OCI-LY1 (cell line): Measurements from ENCODE around the gene ARHGAP10.

Experiments
- H2AFZ ChIP-seq: fragments of 200-600 bp; sonication (generic), shearing (Covaris generic); 2 replicates; pipeline ENCODE4 v1.6.0; 2014; ENCODE audit warnings: antibody characterized with exemption, mild to moderate bottlenecking, low read length
- H3F3A ChIP-seq: fragments of 200-600 bp; sonication (generic), shearing (Covaris generic); 2 replicates; pipeline ENCODE4 v1.6.0; 2014; ENCODE audit warnings: mild to moderate bottlenecking, antibody characterized with exemption, low read length, moderate library complexity; ENCODE audit not compliant: insufficient read depth
- H3K27ac ChIP-seq: fragments of 200-600 bp; sonication (generic); 2 replicates; pipeline ENCODE4 v1.5.1; 2014; ENCODE audit warnings: low read length, mixed run types, mild to moderate bottlenecking, low read depth; ENCODE audit not compliant: poor library complexity, severe bottlenecking
- H3K27me3 ChIP-seq: fragments of 200-600 bp; sonication (generic); 2 replicates; pipeline ENCODE4 v1.6.0; 2014; ENCODE audit warnings: antibody characterized with exemption, mild to moderate bottlenecking, low read length, moderate library complexity; ENCODE audit not compliant: insufficient read depth
- H3K36me3 ChIP-seq: fragments of 200-600 bp; sonication (generic); 2 replicates; pipeline ENCODE4 v1.6.1; 2014; ENCODE audit warnings: mild to moderate bottlenecking, antibody characterized with exemption, low read length, moderate library complexity, mixed read lengths; ENCODE audit not compliant: insufficient read depth
- H3K4me1 ChIP-seq: fragments of 200-600 bp; sonication (generic); 2 replicates; pipeline ENCODE4 v1.5.1; 2014; ENCODE audit warnings: mild to moderate bottlenecking, low read length, moderate library complexity; ENCODE audit not compliant: insufficient read depth, severe bottlenecking
- H3K4me2 ChIP-seq: fragments of 200-600 bp; sonication (generic), shearing (Covaris generic); 2 replicates; pipeline ENCODE4 v1.6.1; 2014; ENCODE audit warnings: low read length
- H3K4me3 ChIP-seq: fragments of 200-600 bp; sonication (generic); 2 replicates; pipeline ENCODE4 v1.5.1; 2014; ENCODE audit warnings: low read length, low read depth, mild to moderate bottlenecking, mixed read lengths; ENCODE audit not compliant: poor library complexity, severe bottlenecking
- H3K79me2 ChIP-seq: fragments of 200-600 bp; shearing (Covaris generic); 2 replicates; pipeline ENCODE4 v1.6.1; 2016; ENCODE audit warnings: mixed run types, low read length, mixed read lengths; ENCODE audit not compliant: insufficient read depth
- H3K9ac ChIP-seq: fragments of 200-600 bp; sonication (generic), shearing (Covaris generic); 2 replicates; pipeline ENCODE4 v1.6.1; 2014; ENCODE audit warnings: mild to moderate bottlenecking, low read length, mixed read lengths
- H3K9me2 ChIP-seq: fragments of 200-600 bp; sonication (generic), shearing (Covaris generic); 2 replicates; pipeline ENCODE4 v1.6.1; 2014; ENCODE audit warnings: low read depth, mild to moderate bottlenecking, low read length, mixed read lengths
- H3K9me3 ChIP-seq: fragments of 200-600 bp; shearing (Covaris generic); 2 replicates; pipeline ENCODE4 v1.6.1; 2014; ENCODE audit warnings: low read length, mixed read lengths
- H4K20me1 ChIP-seq: fragments of 200-600 bp; sonication (generic), shearing (Covaris generic); 2 replicates; pipeline ENCODE4 v1.6.0; 2016; ENCODE audit warnings: mild to moderate bottlenecking, low read length; ENCODE audit not compliant: insufficient read depth
- EZH2 ChIP-seq: fragments of 200-600 bp; sonication (generic), shearing (Covaris generic); IDR thresholded peaks from 2 replicates; pipeline ENCODE4 v1.8.0; 2017; ENCODE audit warnings: borderline replicate concordance, mixed run types, mild to moderate bottlenecking, antibody characterized with exemption, low read length, moderate library complexity, mixed read lengths
- TF ChIP-seq, protein P1 (sequence below): fragments of 200-600 bp; sonication (generic), shearing (Covaris generic); IDR thresholded peaks from 2 replicates; pipeline ENCODE4 v1.5.1; 2017; ENCODE audit warnings: mild to moderate bottlenecking, antibody characterized with exemption, low read length, moderate library complexity, mixed read lengths

The ARHGAP10 gene

DNA sequence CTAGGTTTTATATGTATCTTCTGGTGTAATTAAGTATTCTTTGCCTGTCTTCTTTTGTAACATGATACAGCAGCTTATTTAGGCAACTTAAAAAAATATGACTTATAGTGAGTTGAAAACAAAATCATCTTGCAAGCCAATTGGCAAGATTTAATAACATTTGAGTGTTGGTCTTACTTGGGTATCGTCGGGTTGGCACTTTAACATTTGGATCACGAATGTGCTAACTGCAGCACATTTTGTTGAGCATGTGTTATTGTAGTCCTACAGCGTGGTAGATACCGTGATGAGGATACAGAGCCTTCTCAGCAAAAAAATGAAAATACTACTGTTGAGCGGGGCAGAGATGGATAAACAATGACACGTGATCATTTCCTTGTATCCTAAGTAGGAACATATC lies 295.3 kb downstream of the ARHGAP10 start:
- H3K27ac ChIP-seq, result no peak overlapping the region
- no peaks in the 10 kb centered on the region for H3K27me3 ChIP-seq
- H2AFZ ChIP-seq, result no peak overlapping the region
- no peaks in the 10 kb centered on the region for H3K9me3 ChIP-seq
- no peak overlapping the region for H3K4me2 ChIP-seq
- no peaks in the 10 kb centered on the region for H3F3A ChIP-seq
- TF ChIP-seq EZH2, result no peak
- TF ChIP-seq, protein P1, sequence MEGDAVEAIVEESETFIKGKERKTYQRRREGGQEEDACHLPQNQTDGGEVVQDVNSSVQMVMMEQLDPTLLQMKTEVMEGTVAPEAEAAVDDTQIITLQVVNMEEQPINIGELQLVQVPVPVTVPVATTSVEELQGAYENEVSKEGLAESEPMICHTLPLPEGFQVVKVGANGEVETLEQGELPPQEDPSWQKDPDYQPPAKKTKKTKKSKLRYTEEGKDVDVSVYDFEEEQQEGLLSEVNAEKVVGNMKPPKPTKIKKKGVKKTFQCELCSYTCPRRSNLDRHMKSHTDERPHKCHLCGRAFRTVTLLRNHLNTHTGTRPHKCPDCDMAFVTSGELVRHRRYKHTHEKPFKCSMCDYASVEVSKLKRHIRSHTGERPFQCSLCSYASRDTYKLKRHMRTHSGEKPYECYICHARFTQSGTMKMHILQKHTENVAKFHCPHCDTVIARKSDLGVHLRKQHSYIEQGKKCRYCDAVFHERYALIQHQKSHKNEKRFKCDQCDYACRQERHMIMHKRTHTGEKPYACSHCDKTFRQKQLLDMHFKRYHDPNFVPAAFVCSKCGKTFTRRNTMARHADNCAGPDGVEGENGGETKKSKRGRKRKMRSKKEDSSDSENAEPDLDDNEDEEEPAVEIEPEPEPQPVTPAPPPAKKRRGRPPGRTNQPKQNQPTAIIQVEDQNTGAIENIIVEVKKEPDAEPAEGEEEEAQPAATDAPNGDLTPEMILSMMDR, result no peak
- H3K4me3 ChIP-seq, result no peak overlapping the region
- no peaks in the 10 kb centered on the region for H3K79me2 ChIP-seq
- H4K20me1 ChIP-seq, result no peaks in the 10 kb centered on the region
- peaks cover 28% of the 10 kb centered on the region for H3K4me1 ChIP-seq
- no peak overlapping the region for H3K9ac ChIP-seq
- no peaks in the 10 kb centered on the region for H3K9me2 ChIP-seq
- H3K36me3 ChIP-seq, result no peaks in the 10 kb centered on the region

- no peak for TF ChIP-seq EZH2
- TF ChIP-seq, protein P1, result no peak
- no peaks in the 10 kb centered on the region for H3K9me3 ChIP-seq
- H3K79me2 ChIP-seq, result no peaks in the 10 kb centered on the region
- H3K9ac ChIP-seq, result no peak overlapping the region
- H4K20me1 ChIP-seq, result no peaks in the 10 kb centered on the region
- no peak overlapping the region for H3K4me3 ChIP-seq
- H3K36me3 ChIP-seq, result no peaks in the 10 kb centered on the region
- H3K4me2 ChIP-seq, result no peak overlapping the region
- no peaks in the 10 kb centered on the region for H3K27me3 ChIP-seq
- H2AFZ ChIP-seq, result no peak overlapping the region
- no peak overlapping the region for H3K27ac ChIP-seq
- no peaks in the 10 kb centered on the region for H3F3A ChIP-seq
- H3K9me2 ChIP-seq, result no peaks in the 10 kb centered on the region
- peaks cover 8% of the 10 kb centered on the region for H3K4me1 ChIP-seq
Observed at GRCh38 chr4:148029781-148030180, 297.9 kb downstream of the ARHGAP10 start.

DNA sequence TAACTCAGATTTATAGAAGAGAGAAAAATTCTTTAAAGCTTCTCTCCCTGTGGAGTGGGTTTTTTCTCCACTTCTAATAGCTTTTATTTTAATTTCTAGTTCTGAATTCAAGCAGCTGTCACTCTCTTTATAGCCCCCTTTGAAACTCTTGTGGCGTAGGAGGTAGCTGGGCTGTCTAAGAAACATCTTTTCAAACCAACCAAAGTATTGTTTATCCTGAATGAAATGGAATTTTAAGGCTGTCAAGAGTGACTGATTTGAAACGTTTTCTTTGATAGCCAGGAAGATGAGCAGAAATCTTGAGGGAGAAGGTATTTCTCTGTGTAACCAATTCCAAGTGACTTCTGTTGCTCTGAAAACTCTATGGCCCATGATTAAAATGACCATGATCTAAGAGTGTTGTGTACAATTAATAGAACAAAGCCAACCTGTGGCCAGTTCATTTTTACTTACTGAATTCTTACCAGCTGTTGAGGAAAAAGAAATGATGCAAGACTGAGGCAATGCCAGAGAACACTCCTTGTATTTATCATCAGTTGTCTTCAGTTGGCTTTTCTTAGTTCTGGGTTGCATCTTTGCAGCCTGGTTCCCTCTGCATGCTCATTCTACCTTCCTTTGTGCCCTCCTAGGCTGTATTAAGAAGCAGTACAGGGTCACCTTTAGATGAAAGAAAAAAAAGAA lies 298.4 kb downstream of the ARHGAP10 start:
- no peaks in the 10 kb centered on the region for H4K20me1 ChIP-seq

More for the DNA sequence above, 298.4 kb downstream of the ARHGAP10 start:
- Histone ChIP-seq H3K4me2 (no peak overlapping the region), H3K9me2 (no peaks in the 10 kb centered on the region), H3K4me1 (peaks cover 7% of the 10 kb centered on the region), H3K27ac (no peak overlapping the region), H3F3A (no peaks in the 10 kb centered on the region), H3K36me3 (no peaks in the 10 kb centered on the region), H3K27me3 (no peaks in the 10 kb centered on the region), H3K9ac (no peak overlapping the region), H3K9me3 (no peaks in the 10 kb centered on the region), H3K4me3 (no peak overlapping the region), H2AFZ (no peak overlapping the region), H3K79me2 (no peaks in the 10 kb centered on the region)
- TF ChIP-seq, protein P1, result no peak
- no peak for TF ChIP-seq EZH2
